ENCODE measurements around the gene SMURF2.
A peak's percentile ranks its signal among the peaks of the same experiment; 100 is the strongest.

The SMURF2 gene

GRCh38 chr17:64504769-64505339, 157.3 kb downstream of the SMURF2 start:
- DNase-seq (ENCODE audit: low read depth, low spot score): no peak

DNA sequence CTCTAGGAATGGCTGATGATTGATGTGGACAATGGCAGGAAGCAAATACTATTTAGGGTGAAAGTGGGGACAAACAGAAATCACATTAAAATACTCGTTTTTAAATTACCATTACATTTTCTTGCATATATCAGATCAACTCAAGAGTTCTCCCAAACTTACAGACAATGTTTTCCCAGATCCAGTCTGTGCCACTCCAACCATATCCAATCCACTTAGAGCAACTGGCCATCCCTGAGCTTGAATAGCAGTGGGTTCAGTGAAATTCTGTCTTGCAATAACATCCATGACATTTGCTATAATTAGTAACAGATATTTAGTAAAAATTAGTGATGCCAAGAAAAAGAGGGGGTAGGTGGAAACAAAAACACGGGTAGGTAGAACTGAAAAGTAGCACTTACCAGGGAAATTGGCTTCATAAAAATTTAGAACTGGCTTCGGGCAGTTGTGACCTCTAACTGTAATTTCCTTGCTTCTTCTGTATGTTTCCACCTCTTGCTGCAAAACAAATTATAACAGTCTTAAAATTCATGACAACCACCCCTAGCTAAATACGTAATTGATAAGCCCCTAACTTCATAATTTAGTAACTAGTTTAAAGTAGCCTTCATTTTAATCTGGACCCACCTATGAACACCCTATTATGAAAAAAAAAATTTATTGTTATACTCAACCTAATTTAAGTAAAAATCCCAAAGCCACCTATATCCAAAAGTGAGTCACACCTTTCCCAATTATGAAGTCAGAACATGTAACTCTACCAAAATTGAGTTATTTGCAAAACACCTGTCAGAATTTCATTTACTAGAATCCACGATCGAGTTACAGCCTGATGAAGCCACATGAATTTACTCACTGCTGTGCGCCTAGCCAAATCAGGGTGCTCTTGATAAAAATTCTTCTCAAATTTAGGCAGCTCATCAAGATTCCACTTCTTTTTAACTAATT, 158.0 kb downstream of the SMURF2 start:
- no peak for DNase-seq (ENCODE audit: low read depth, low spot score)

DNA sequence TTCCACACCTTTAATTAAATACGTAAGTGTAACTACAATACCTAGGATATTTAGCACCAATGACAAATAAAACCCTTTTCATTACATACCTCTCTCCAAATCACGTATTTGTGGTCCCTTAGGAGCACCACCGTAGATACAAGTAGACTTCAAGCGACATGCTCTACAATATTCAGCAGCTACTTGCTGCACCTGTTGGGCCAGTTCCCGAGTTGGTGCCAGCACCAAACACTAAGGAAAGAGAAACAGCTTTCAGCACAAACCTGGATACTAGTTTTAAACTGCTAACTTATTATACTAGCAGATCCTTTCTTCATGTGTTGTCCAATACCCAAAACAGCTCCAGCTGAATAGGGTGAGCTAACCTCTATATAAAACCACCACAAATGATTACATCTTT, 158.8 kb downstream of the SMURF2 start:
- no peak for DNase-seq (ENCODE audit: low read depth, low spot score)

GRCh38 chr17:64502809-64503208, 159.3 kb downstream of the SMURF2 start:
- peak; percentile 24 for DNase-seq (ENCODE audit: low read depth, low spot score)

DNA sequence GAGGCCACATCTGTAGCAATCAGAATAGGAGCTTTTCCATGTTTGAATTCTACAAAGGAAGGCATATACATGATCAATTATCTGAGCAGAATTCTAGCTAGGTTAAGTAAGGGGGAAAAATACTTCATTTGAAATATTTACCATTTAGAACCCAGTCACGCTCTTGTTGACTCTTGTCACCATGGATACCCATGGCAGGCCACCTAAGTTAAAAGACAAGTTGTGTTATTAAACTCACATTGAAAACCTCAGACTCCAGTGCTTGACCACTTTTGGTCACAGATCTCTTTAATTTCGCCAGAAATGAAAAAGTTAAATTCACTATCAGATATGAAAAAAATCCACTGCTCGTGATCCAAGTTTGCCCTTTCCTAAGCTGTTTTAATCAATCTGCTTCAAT, 160.1 kb downstream of the SMURF2 start:
- peak; percentile 4 for DNase-seq (ENCODE audit: low read depth, low spot score)

DNA sequence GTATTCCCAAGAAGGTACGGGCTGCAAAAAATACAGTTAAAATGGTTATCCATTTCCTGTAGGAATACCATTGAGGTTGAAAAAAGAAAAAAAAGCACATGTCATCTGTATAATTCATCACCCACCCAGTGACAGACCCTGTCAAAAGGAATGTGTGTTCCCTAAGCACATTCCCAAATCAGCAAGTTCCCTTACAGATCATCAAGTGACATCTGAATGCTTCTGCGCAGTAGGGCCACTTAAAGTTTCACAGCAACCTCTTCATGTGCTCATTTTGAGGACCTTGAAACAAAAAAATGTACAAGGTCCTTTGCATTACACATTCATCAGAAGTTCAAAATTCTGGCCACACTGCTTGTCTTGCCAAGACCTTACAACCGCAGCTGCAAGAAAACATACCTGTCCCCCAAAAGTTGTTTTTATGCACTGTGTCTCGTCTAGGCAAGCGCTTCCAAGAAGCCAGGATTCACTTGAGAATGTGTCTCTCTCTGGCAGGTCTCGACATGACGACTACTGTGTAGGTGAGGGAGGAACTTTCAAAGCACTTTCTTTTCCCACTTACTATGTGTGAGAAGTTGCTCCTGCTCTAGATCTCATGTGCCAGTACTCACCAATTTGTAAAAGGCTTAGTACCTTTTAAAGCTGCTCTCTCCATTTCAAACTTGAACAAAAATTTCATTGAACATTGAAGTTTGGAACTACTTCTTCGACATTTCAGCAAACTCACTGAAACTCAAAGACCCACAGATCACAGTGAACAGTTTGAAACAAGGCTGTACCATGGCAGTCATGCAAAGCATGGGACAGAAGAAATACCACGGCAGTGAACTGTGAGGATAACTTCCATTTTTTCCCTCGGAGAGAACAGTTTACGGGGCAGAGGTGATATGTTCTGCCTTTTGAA, 161.0 kb downstream of the SMURF2 start:
- DNase-seq (ENCODE audit: low read depth, low spot score): peak; percentile 2

DNA sequence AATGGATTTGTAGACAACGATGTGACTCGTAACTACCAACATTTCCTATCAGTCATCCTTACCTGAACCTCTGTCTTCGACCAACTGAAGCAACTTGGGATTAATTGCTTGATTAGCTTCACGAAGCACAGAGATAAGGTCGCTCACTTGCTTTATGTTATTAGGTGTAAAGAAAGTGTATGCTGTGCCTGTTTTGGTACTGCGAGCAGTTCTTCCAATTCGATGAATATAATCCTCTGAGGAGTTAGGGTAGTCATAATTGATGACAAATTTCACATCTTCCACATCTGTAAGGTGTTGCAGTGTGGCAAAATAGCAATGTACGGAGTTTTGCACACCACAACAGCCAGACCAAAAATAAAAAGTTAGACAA, 161.6 kb downstream of the SMURF2 start:
- DNase-seq (ENCODE audit: low read depth, low spot score): no peak

- peak; percentile 11 for DNase-seq (ENCODE audit: low read depth, low spot score)
Measured at GRCh38 chr17:64499805-64500486, 162.2 kb downstream of the SMURF2 start.

DNA sequence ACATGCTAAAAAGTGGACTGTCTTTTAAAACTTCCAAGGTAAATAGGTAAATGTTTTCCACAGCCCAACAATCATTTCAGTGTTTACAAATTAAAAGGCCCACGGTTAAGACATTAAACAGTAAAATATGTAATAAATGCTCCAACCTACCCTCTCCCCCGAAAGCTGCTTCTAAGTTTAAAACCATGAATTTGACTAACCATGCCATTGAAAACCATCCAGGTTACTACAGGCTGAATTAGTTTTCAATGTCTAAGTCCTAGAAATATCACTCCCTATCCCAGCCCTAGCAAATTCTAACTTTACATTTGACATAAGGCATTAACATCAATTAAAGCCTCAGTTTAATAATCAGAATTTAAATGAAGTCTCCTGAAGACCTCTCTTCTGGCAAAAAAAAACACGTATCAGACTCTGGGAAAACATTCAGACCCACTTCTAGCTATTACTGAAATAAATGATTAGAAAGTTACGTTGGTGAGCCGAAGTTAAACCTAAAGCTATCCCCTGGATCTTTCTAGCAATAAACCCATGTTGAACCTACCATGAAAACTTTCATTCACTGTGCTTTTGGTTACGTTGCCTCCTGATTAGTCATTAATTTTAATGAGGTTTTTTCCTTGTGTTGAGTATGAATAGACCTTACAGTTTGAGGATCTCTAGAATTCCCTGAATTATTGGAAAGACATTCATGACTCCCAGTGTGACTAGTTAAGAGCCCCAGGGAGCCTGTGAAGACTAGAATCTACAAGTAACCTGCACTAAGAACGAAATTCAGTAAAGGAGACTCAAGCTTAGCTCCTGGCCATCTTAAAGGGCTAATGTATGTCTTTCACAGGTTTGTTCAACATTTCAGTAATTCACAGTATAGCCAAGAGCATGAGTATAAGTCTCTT, 163.6 kb downstream of the SMURF2 start:
- peak; percentile 23 for DNase-seq (ENCODE audit: low read depth, low spot score)

GRCh38 chr17:64497565-64498035, 164.5 kb downstream of the SMURF2 start:
- no peak for DNase-seq (ENCODE audit: low read depth, low spot score)

GRCh38 chr17:64496786-64497564, 165.1 kb downstream of the SMURF2 start, which contains the start of gene POLG2:
POLG2 (minus strand) TSS chr17:64497054; CDS start chr17:64496968, 86 bp downstream.
- peak; percentile 97 for DNase-seq (ENCODE audit: low read depth, low spot score)

- DNase-seq (ENCODE audit: low read depth, low spot score): no peak
Measured at GRCh38 chr17:64496348-64496785, 165.7 kb downstream of the SMURF2 start.
